ACHN (cell line): ENCODE results near the gene THAP10.
"Not testable (repeated sequence)": the region's sequence is repeated elsewhere in the genome, so short reads cannot be mapped to it uniquely, and the experiment has no call there.

Experiments used
- DNase-seq: peaks from one replicate; pipeline ENCODE4 v3.0.0-alpha.2; 2015
- in situ Hi-C: cut with HindIII; loops from 2 replicates; pipeline ENCODE4 v1.10.0; 2017; ENCODE audit warnings: low sequenced_read_pairs, low pct_ligation_motif_present, low pct_unique_long_range_greater_than_20kb

THAP10 gene

GRCh38 chr15:70882361-70882760 lies 9.9 kb downstream of the THAP10 start:
- DNase-seq, result no peak
- in situ Hi-C loops, result no loop called here

- in situ Hi-C loops, result no loop called here
- no peak for DNase-seq
Observed at GRCh38 chr15:70880781-70881180, 11.5 kb downstream of the THAP10 start.

GRCh38 chr15:70879401-70879800 lies 12.8 kb downstream of the THAP10 start:
- DNase-seq, result no peak
- in situ Hi-C loops, result no loop called here

- in situ Hi-C loops, result no loop called here
- no peak for DNase-seq
Observed at GRCh38 chr15:70876683-70877082, 15.6 kb downstream of the THAP10 start.

- in situ Hi-C loops, result no loop called here
- no peak for DNase-seq
Observed at GRCh38 chr15:70876011-70876410, 16.2 kb downstream of the THAP10 start.

- peak; percentile 42 for DNase-seq
- in situ Hi-C loops, result no loop called here
Observed at GRCh38 chr15:70875001-70875782, 17.0 kb downstream of the THAP10 start.

- no peak for DNase-seq
- in situ Hi-C loops, result no loop called here
Observed at GRCh38 chr15:70873232-70874054, 18.8 kb downstream of the THAP10 start.

- in situ Hi-C loops, DNase-seq: not testable (repeated sequence)
Observed at GRCh38 chr15:70871490-70871889, 20.7 kb downstream of the THAP10 start.

DNA sequence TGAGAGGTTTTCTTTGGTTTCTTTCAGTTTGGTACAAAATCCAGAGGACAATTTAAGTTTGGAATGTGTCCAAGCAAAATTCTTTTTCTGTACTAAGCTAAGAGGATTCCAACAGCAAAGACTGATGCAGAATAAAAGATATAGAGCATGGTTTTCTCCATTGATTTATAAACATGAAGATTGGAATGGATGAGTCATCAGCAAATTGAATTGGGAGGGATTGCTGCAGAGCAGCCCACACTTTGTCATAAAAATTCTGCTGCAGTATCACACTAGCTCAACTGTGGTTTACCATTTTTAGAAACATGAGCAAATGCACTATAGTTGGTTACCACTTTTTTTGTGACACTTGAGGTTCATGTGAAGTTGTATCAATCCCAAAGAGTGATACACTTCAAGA lies 22.2 kb downstream of the THAP10 start:
- no peak for DNase-seq
- in situ Hi-C loops, result no loop called here

- DNase-seq, result no peak
Observed at GRCh38 chr15:70869346-70869745, 22.9 kb downstream of the THAP10 start.

GRCh38 chr15:70867911-70868467 lies 24.2 kb downstream of the THAP10 start:
- DNase-seq, result no peak
- in situ Hi-C loops, result no loop called here

More at GRCh38 chr15:70869346-70869745, 22.9 kb downstream of the THAP10 start:
- in situ Hi-C loops, result no loop called here

DNA sequence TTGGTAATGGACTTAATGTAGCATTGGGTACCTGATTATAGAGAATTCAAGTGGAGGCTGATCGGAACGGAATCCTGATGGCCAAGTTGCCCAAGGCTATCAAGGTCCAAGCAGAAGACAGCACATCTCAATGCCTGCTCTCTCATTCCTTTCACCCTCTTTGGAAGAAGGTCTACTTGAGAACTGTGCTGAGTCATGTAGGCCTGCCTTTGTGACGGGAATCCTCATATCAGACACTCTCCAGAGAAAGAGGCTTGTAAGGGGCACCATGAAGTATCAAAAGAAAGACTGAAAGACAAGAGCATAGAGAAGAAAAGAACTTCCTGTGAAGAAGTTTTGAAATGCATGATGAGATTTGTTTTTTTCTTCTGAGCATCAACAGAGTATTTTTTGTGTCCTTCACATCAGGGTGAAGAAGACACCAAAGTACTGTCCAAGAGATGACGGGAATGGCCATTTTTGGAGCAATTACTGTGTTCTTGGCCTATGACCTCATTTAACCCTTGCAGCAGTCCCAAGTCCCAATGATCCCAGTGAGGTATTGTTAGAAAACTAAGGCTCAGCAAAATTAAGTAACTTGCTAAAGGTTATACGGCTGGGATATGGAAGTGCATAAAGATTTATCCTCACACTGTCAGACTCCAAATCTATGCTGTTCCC lies 25.1 kb downstream of the THAP10 start:
- no peak for DNase-seq
- in situ Hi-C loops, result no loop called here

DNA sequence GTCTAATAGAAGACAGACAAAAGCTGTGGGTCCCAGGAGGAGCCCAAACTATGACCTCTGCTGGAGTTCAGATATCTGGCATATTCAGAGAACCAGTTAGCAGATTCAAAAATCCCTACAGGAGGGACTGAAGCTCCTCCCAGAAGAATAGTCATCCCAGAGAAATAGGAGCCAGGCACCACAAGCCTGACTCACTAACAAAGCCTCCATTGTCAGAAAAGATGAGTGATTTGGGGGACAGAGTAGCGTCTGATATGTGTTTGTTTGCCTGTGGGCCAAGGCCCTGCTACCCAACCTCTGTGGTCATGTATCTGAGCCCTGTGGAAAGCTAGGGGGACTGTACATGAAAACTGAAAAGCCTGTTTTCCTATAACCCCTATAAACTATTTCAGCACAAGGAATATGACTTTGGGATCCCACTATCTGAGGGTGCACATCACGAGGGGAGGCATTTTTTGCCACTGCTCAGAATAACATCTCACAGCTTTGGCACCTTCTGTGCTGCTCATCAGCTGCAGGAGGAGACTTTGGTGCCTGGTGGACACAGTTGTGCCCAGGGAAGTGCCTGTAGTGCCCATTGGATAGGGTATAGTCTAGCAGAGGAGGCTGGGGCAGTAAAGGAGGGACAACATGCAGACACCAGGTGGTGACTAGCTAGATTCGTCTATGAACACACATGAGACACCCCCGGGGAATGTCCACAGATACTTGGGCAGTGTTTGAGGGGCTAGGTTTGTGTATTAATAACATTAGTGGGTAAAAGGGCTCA lies 28.6 kb downstream of the THAP10 start:
- in situ Hi-C loops, result no loop called here
- DNase-seq, result peak; percentile 45

DNA sequence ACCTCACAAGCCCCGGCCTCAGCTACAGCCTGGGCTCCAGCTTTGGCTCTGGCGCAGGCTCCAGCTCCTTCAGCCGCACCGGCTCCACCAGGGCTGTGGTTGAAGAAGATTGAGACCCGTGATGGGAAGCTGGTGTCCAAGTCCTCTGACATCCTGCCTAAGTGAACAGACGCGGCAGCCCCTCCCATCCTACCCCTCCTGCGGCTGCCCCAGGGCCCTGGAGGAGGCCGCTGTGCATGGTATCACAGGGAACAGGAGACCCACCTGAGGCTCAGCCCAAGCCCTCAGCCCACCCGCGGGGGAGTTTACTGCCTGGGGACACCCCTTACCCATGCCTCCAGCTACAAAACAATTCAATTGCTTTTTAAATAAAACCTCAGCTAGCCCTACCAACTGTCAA lies 32.2 kb downstream of the THAP10 start:
- no peak for DNase-seq
- in situ Hi-C loops, result no loop called here

- in situ Hi-C loops, result no loop called here
- no peak for DNase-seq
Observed at GRCh38 chr15:70859322-70859908, 32.8 kb downstream of the THAP10 start.

DNA sequence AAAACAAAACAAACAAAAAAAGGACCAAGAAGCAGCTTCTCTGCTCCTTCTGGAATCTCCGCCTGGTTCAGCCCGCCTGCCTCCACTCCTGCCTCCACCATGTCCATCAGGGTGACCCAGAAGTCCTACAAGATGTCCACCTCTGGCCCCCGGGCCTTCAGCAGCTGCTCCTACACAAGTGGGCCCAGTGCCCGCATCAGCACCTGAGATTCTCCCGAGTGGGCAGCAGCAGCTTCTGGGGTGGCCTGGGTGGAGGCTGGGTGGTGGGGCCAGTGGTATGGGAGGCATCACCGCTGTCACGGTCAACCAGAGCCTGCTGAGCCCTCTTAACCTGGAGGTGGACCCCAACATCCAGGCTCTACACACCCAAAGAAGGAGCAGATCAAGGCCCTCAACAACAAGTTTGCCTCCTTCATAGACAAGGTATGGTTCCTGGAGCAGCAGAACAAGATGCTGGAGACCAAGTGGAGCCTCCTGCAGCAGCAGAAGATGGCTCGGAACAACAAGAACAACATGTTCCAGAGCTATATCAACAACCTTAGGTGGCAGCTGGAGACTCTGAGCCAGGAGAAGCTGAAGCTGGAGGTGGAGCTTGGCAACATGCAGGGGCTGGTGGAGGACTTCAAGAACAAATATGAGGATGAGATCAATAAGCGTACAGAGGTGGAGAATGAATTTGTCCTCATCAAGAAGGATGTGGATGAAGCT lies 33.5 kb downstream of the THAP10 start:
- DNase-seq, in situ Hi-C loops: not testable (repeated sequence)

DNA sequence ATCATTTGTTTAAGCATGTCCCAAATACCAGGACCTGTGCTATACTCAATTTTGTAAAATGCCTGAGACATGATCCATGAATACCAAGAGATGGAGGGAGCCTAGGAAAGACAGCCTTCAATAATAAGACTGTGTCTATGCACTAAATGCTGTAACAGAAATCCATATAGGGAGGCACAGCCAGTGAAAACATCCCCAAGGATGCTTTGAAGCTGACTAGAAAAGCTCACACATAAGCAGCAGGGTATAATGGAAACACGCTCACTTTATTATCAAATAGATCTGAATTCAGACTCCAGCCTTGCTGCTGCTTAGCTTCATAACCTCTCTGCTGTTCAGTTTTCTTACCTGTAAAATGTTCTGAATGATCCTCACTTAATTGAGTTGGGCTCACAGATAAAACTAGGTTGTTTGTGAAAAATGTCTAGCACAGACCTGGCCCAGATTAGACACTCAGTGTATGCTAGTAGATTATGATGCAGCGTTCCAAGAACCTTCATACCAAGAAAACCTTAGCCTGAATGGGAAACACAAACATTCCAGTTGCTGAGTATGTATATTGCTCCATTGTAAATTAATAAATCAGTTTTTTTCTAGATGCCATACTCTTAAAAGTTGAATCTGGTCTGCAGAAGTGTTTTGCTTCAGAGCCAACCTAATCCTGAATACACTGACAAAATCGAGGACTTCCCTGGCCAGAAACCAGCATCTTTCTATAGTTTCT lies 34.5 kb downstream of the THAP10 start:
- in situ Hi-C loops, result no loop called here
- DNase-seq, result no peak
